VCaP (cell line): ENCODE data around the gene CCDC30.
"Not testable (repeated sequence)": the region's sequence is repeated elsewhere in the genome, so short reads cannot be mapped to it uniquely, and the experiment has no call there.

Experiments used
- H3K27ac ChIP-seq: fragments of 450-650 bp; 2 replicates; pipeline ENCODE4 v1.5.1; 2017
- CTCF ChIP-seq: fragments of 450-650 bp; conservative IDR thresholded peaks from 2 replicates; pipeline ENCODE4 v1.5.1; 2017; ENCODE audit warnings: mild to moderate bottlenecking, moderate library complexity

Gene CCDC30

GRCh38 chr1:42601472-42601871 is 138.4 kb downstream of the CCDC30 start:
- TF ChIP-seq CTCF: no peak
- no peak overlapping the region for H3K27ac ChIP-seq

- no peak for TF ChIP-seq CTCF
- H3K27ac ChIP-seq: no peak overlapping the region
Observed at GRCh38 chr1:42613803-42614131, 150.7 kb downstream of the CCDC30 start.

GRCh38 chr1:42618866-42619265 is 155.8 kb downstream of the CCDC30 start:
- no peak for TF ChIP-seq CTCF
- no peak overlapping the region for H3K27ac ChIP-seq

GRCh38 chr1:42620307-42620706 is 157.2 kb downstream of the CCDC30 start:
- H3K27ac ChIP-seq: no peak overlapping the region
- TF ChIP-seq CTCF: no peak

GRCh38 chr1:42621180-42621579 is 158.1 kb downstream of the CCDC30 start:
- not testable (repeated sequence) for H3K27ac ChIP-seq

GRCh38 chr1:42627205-42627604 is 164.1 kb downstream of the CCDC30 start:
- H3K27ac ChIP-seq: not testable (repeated sequence)

- no peak for TF ChIP-seq CTCF
- no peak overlapping the region for H3K27ac ChIP-seq
Observed at GRCh38 chr1:42639116-42639515, 176.0 kb downstream of the CCDC30 start.

GRCh38 chr1:42646056-42646455 is 183.0 kb downstream of the CCDC30 start:
- no peak for TF ChIP-seq CTCF
- H3K27ac ChIP-seq: no peak overlapping the region

GRCh38 chr1:42657201-42657600 is 194.1 kb downstream of the CCDC30 start:
- H3K27ac ChIP-seq: peak overlapping the region; percentile 93
- no peak for TF ChIP-seq CTCF
